Stimulated activated CD4-positive, alpha-beta T cell treated with anti-CD3 and anti-CD28 coated beads, Interleukin-12 subunit alpha, Interleukin-12 subunit beta, amount 100 ng/mL, for 24 hours (primary cell): Measurements from ENCODE around the gene LDHAL6B.

Source experiments
- DNase-seq, 2 experiments: peaks; one replicate each; pipeline ENCODE4 v3.0.0-alpha.2; 2020; ENCODE audit warnings: low read depth in 2 of 2

LDHAL6B gene

GRCh38 chr15:59251001-59251845 is 44.6 kb downstream of the LDHAL6B start:
- DNase-seq = no peak

GRCh38 chr15:59252137-59252536 is 45.5 kb downstream of the LDHAL6B start:
- DNase-seq = no peak

- no peak for DNase-seq
Measured at GRCh38 chr15:59255680-59256336, 49.2 kb downstream of the LDHAL6B start.

GRCh38 chr15:59256482-59256881 is 49.8 kb downstream of the LDHAL6B start:
- DNase-seq = no peak

GRCh38 chr15:59257140-59257539 is 50.5 kb downstream of the LDHAL6B start:
- no peak for DNase-seq
